HG02763 (cell line): ENCODE measurements around the gene PRDM5.

Source experiments
- ATAC-seq: cut with Tn5 transposase; IDR thresholded peaks from one replicate; pipeline ENCODE4 v1.9.1; 2021; ENCODE audit warnings: mild to moderate bottlenecking, moderate library complexity; ENCODE audit not compliant: unreplicated experiment

The PRDM5 gene

GRCh38 chr4:120922381-120923206 is at the start of gene PRDM5:
Gene PRDM5 (minus strand): TSS chr4:120922726. CDS start chr4:120922608, 118 bp downstream.
- ATAC-seq: no peak

GRCh38 chr4:120971884-120972283 is 49.4 kb upstream of the PRDM5 start:
- ATAC-seq: no peak

- ATAC-seq: no peak
These were observed 43.4 kb upstream of the PRDM5 start for GRCh38 chr4:120965938-120966337.

GRCh38 chr4:120964596-120964995 is 42.1 kb upstream of the PRDM5 start:
- ATAC-seq: no peak

GRCh38 chr4:120963449-120963848 is 40.9 kb upstream of the PRDM5 start:
- no peak for ATAC-seq

- ATAC-seq: no peak
These were observed 38.2 kb upstream of the PRDM5 start for GRCh38 chr4:120960656-120961267.

- ATAC-seq: no peak
These were observed 25.9 kb upstream of the PRDM5 start for GRCh38 chr4:120948382-120948781.

- no peak for ATAC-seq
These were observed 20.2 kb upstream of the PRDM5 start for GRCh38 chr4:120942776-120943175.

GRCh38 chr4:120940547-120940946 is 18.0 kb upstream of the PRDM5 start:
- no peak for ATAC-seq

GRCh38 chr4:120939693-120940092 is 17.2 kb upstream of the PRDM5 start:
- no peak for ATAC-seq

- no peak for ATAC-seq
These were observed 7.3 kb upstream of the PRDM5 start for GRCh38 chr4:120929847-120930246.

- ATAC-seq: no peak
These were observed 5.4 kb upstream of the PRDM5 start for GRCh38 chr4:120927801-120928409.

- no peak for ATAC-seq
These were observed 4.0 kb upstream of the PRDM5 start for GRCh38 chr4:120926358-120927025.

- no peak for ATAC-seq
These were observed 2.4 kb upstream of the PRDM5 start for GRCh38 chr4:120924931-120925330.

GRCh38 chr4:120923207-120923522 is 639 bp upstream of the PRDM5 start:
- no peak for ATAC-seq

- no peak for ATAC-seq
These were observed 808 bp downstream of the PRDM5 start for GRCh38 chr4:120921456-120922380.

- ATAC-seq: no peak
These were observed 1.9 kb downstream of the PRDM5 start for GRCh38 chr4:120920666-120921065.

- ATAC-seq: no peak
These were observed 3.2 kb downstream of the PRDM5 start for GRCh38 chr4:120919358-120919757.

GRCh38 chr4:120918788-120919187 is 3.7 kb downstream of the PRDM5 start:
- ATAC-seq: no peak

- ATAC-seq: no peak
These were observed 4.4 kb downstream of the PRDM5 start for GRCh38 chr4:120918092-120918491.

- no peak for ATAC-seq
These were observed 5.6 kb downstream of the PRDM5 start for GRCh38 chr4:120916937-120917336.
